ENCODE data around the gene FFAR3. TPM values are rescaled to one million over a fixed set of nuclear protein-coding genes. Genes with fewer than 3 reads are reported as not detected.

FFAR3 gene
- polyA plus RNA-seq, 1 donor (not counting 4 experiments of a cell fraction or from before 2014, with no cell fraction given), result not detected

DNA sequence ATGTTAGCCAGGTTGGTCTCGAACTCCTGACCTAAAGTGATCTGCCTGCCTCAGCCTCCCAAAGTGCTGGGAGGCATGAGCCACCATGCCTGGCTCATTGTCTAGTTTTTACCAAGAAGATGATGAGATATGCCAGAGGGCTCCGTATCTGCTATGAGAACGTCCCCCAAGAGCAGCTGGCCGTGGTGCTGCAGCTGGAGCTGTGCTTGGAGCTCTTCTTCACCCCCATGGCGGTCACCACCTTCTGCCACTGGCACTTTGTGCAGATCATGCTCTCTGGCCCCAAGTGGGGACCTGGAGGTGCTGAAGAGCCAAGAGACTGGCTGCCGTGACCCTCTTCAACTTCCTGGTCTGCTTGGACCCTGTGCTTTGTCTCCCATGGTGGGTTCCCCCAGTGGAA lies 49.4 kb downstream of the FFAR3 start:
- no peak for DNase-seq (ENCODE audit: low read depth, low spot score)
- no peaks in the 10 kb centered on the region for H3K36me3 ChIP-seq (ENCODE audit: control insufficient read depth in 2 of 2, extremely low read depth in 1 of 2, insufficient read depth in 2 of 2, low read length in 2 of 2)
- H3K9ac ChIP-seq (ENCODE audit: control insufficient read depth, extremely low read depth, insufficient read depth, low read length), result no peak overlapping the region
- no peaks in the 10 kb centered on the region for H3K9me1 ChIP-seq (ENCODE audit: control insufficient read depth, extremely low read depth, insufficient read depth, low read length)
- no peaks in the 10 kb centered on the region for H3K27me3 ChIP-seq (ENCODE audit: control insufficient read depth, extremely low read depth, insufficient read depth, low read length)
- H3K9me3 ChIP-seq (ENCODE audit: control insufficient read depth, low read depth, low read length), result no peaks in the 10 kb centered on the region
- peaks cover 12% of the 10 kb centered on the region for H3K4me1 ChIP-seq (ENCODE audit: control insufficient read depth, extremely low read depth, insufficient read depth, low read length)
- no peaks in the 10 kb centered on the region for H3K79me2 ChIP-seq (ENCODE audit: control insufficient read depth, insufficient read depth, low read length)
- no peak overlapping the region for H3K4me3 ChIP-seq (ENCODE audit: control insufficient read depth in 2 of 3, extremely low read depth in 1 of 3, insufficient read depth in 2 of 3, low read depth in 1 of 3, low read length in 3 of 3)
- TF ChIP-seq, protein P1, sequence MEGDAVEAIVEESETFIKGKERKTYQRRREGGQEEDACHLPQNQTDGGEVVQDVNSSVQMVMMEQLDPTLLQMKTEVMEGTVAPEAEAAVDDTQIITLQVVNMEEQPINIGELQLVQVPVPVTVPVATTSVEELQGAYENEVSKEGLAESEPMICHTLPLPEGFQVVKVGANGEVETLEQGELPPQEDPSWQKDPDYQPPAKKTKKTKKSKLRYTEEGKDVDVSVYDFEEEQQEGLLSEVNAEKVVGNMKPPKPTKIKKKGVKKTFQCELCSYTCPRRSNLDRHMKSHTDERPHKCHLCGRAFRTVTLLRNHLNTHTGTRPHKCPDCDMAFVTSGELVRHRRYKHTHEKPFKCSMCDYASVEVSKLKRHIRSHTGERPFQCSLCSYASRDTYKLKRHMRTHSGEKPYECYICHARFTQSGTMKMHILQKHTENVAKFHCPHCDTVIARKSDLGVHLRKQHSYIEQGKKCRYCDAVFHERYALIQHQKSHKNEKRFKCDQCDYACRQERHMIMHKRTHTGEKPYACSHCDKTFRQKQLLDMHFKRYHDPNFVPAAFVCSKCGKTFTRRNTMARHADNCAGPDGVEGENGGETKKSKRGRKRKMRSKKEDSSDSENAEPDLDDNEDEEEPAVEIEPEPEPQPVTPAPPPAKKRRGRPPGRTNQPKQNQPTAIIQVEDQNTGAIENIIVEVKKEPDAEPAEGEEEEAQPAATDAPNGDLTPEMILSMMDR (optimal IDR thresholded peaks at IDR 0.05 in 1 of 3, IDR thresholded peaks at IDR 0.05 in 1 of 3, conservative IDR thresholded peaks at IDR 0.05 in 1 of 3; ENCODE audit: extremely low read depth in 1 of 3, insufficient read depth in 2 of 3, low read length in 3 of 3), result no peak
- TF ChIP-seq EZH2 (IDR thresholded peaks at IDR 0.05; ENCODE audit: low read length), result no peak
- H3K27ac ChIP-seq (ENCODE audit: control insufficient read depth, insufficient read depth, low read length), result no peak overlapping the region
- H2AFZ ChIP-seq (ENCODE audit: control insufficient read depth, low read length), result no peak overlapping the region
- no peak overlapping the region for H3K4me2 ChIP-seq (ENCODE audit: control insufficient read depth, extremely low read depth, insufficient read depth, low read depth, low read length)
- FAIRE-seq, result no peak
- no peaks in the 10 kb centered on the region for H4K20me1 ChIP-seq (ENCODE audit: control insufficient read depth, extremely low read depth, insufficient read depth, low read length)
- dilution Hi-C loops (cut with MboI; ENCODE audit: extremely low pct_ligation_motif_present, low sequenced_read_pairs), result no loop called here

DNA sequence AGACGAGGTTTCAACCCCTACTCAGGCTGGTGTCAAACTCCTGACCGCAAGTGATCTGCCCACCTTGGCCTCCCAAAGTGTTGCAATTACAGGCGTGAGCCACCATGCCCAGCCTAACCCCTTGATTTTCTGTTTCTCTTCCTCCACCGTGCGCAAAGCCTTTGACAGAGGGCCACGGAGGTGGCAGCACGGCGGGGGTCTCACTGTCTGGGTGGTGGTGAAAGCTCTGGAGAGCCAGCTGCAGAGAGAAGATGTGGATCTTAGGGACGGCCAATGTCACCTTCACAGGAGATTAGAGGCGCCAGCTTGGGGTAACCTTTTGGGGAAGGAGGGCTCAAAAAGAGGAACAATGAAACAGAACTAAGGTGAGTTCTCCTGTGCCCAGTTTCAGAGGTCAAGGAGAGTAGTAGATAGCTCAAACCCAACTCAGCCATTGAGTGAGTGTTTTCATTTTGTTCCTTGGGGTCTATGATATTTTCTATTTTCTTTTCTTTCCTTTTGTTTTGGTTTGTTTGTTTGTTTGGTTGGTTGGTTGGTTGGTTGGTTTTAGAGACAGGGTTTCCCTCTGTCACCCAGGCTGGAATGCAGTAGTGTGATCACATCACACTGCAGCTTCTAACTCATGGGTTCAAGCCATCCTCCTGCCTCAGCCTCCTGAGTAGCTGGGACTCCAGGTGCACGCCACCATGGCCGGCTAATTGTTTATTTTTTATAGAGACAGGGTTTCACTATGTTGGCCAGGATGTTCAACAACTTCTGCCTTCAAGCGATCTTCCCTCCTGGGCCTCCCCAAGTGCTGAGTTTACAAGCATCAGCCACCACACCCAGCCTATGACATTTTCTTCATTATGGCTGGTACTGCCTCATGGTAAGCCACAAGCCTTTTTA lies 50.3 kb downstream of the FFAR3 start:
- DNase-seq (ENCODE audit: low read depth, low spot score), result no peak
- Histone ChIP-seq H3K79me2 (ENCODE audit: control insufficient read depth, insufficient read depth, low read length) (no peaks in the 10 kb centered on the region), H3K9me1 (ENCODE audit: control insufficient read depth, extremely low read depth, insufficient read depth, low read length) (no peaks in the 10 kb centered on the region), H3K36me3 (ENCODE audit: control insufficient read depth in 2 of 2, extremely low read depth in 1 of 2, insufficient read depth in 2 of 2, low read length in 2 of 2) (no peaks in the 10 kb centered on the region), H2AFZ (ENCODE audit: control insufficient read depth, low read length) (no peak overlapping the region), H3K27ac (ENCODE audit: control insufficient read depth, insufficient read depth, low read length) (no peak overlapping the region), H3K4me3 (ENCODE audit: control insufficient read depth in 2 of 3, extremely low read depth in 1 of 3, insufficient read depth in 2 of 3, low read depth in 1 of 3, low read length in 3 of 3) (no peak overlapping the region), H3K4me1 (ENCODE audit: control insufficient read depth, extremely low read depth, insufficient read depth, low read length) (peaks cover 12% of the 10 kb centered on the region), H3K9me3 (ENCODE audit: control insufficient read depth, low read depth, low read length) (no peaks in the 10 kb centered on the region), H3K9ac (ENCODE audit: control insufficient read depth, extremely low read depth, insufficient read depth, low read length) (no peak overlapping the region), H3K4me2 (ENCODE audit: control insufficient read depth, extremely low read depth, insufficient read depth, low read depth, low read length) (no peak overlapping the region), H4K20me1 (ENCODE audit: control insufficient read depth, extremely low read depth, insufficient read depth, low read length) (no peaks in the 10 kb centered on the region), H3K27me3 (ENCODE audit: control insufficient read depth, extremely low read depth, insufficient read depth, low read length) (no peaks in the 10 kb centered on the region)
- no peak for TF ChIP-seq EZH2 (IDR thresholded peaks at IDR 0.05; ENCODE audit: low read length)
- TF ChIP-seq, protein P1 (optimal IDR thresholded peaks at IDR 0.05 in 1 of 3, IDR thresholded peaks at IDR 0.05 in 1 of 3, conservative IDR thresholded peaks at IDR 0.05 in 1 of 3; ENCODE audit: extremely low read depth in 1 of 3, insufficient read depth in 2 of 3, low read length in 3 of 3), result no peak
- FAIRE-seq, result no peak
- dilution Hi-C loops (cut with MboI; ENCODE audit: extremely low pct_ligation_motif_present, low sequenced_read_pairs), result no loop called here
